Measurements from ENCODE around the gene C14orf93.
A peak's percentile ranks its signal among the peaks of the same experiment; 100 is the strongest.
"Not testable (repeated sequence)": the region's sequence is repeated elsewhere in the genome, so short reads cannot be mapped to it uniquely, and the experiment has no call there.

C14orf93 gene

DNA sequence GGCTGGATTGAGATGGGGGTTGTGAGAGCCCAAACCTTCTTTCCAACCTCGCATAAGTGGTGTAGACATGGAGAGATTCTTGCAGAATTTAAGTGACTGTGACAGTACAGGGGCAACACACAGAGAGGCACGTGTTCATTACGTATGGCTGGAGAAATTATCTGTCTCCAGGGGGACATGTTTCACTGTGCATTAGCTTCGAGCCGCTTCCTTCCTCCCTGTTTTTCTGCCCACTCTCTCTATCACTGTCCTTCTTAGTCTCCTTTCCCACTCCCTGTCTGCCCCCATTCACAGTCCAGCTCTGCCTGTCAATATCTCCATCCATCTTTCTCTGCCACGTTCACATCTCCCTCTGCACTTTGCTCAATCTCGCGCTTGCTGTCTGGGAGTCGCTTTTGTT, 11.5 kb upstream of the C14orf93 start:
- DNase-seq (ENCODE audit: low read depth in 2 of 2) = no peak

DNA sequence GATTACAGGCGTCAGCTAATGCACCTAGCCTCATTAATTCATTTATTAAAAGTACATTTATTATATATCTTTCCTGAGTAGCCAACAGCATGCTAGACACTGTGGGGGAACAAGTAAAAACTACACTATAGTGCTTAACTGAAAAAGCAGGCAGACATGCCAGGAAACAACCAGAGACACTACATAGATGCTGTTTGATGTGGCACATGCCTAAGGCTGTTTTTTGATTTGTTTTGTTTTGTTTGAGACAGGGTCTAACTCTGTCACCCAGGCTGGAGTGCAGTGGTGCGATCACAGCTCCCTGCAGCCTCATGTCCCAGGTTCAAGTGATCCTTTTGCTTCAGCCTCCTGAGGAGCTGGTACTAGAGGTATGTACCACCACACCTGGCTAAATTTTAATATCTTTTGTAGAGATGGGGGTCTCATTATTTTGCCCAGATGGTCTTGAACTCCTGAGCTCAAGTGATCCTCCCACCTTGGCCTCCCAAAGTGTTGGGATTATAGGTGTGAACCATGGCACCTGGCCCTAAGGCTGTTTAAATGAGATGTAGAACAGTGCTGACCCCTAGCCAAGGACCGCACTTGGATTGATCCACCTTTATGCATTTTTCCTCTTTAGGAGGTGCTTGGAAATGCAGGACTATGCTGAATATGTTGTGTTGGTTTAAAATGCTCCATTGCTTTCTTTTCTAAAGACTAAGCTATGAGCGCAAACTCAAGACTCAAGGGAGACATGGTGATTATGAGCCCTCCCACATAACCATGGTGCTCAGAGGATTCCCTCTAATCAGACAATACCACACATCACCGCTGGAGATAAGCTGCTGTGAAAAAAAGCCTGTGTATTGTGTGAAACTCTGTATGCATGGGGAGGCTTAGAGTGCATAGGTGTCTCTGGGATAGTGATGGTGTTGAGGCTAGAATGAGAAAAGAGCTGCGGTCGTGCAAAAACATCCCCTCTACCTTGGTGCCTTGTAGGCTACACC, 10.5 kb upstream of the C14orf93 start:
- no peak for DNase-seq (ENCODE audit: low read depth in 2 of 2)

DNA sequence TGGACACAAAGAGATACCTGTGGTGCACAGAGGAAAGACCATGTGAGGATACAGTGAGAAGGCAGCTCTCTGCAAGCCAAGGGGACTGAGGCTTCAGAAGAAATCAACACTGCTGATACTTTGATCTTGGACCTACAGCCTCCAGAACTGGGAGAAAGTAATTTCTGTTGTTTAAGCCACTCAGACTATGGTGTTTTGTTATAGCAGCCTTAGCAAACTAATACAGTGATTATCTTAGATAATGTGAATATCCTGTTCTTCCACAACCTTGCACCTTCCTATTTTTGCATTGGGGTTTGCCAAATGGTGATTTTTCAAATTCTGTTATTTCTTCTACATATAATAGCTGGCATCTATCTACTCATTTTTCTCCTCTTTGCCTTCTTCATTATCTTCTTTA, 8.2 kb upstream of the C14orf93 start:
- no peak for DNase-seq (ENCODE audit: low read depth in 2 of 2)

DNA sequence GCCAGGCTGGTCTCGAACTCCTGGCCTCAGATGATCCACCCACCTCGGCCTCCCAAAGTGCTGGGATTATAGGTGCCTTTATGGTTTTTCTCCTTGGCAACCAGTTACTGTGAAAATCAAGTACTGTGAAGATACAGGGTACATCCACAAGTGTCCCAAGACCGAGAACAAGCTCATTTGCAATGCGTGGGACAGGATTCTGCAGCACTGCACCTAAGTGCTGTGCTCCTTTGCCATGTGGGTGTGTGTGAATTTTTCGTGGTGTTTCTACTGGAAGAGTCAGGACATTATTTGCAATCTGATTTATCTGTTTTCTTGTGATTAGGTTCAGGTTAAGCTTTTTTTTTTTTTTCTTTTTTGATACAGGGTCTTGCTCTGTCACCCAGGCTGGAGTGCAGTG, 7.1 kb upstream of the C14orf93 start:
- no peak for DNase-seq (ENCODE audit: low read depth in 2 of 2)

DNA sequence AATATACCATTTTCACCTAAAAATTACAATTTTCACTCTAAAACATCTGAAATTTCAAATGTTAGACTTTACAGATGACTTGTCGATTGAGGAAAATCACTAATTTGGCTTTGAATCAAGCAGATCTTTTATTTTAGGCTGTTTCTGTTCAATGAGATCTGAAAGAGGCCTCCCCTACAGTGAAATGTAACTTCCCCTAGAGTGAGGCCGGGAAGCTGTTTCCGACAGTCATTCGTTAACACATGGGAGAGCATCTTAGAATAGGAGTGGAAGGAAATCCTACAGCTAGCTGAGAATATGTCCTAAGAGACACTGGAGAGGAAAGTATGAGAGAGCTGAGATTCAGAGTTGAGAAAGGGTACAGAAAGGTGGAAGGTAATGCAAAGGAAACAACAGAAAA, 5.7 kb upstream of the C14orf93 start:
- DNase-seq (ENCODE audit: low read depth in 2 of 2) = no peak

DNA sequence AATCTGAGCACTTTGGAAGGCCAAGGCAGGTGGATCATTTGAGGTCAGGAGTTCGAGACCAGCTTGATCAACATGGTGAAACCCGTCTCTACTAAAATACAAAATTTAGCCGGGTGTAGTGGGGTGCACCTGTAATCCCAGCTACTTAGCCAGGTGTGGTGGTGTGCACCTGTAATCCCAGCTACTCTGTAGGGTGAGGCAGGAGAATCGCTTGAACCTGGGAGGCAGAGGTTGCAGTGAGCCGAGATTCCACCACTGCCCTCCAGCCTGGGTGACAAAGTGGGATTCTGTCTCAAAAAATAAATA, 3.8 kb upstream of the C14orf93 start:
- not testable (repeated sequence) for DNase-seq (ENCODE audit: low read depth in 2 of 2)

DNA sequence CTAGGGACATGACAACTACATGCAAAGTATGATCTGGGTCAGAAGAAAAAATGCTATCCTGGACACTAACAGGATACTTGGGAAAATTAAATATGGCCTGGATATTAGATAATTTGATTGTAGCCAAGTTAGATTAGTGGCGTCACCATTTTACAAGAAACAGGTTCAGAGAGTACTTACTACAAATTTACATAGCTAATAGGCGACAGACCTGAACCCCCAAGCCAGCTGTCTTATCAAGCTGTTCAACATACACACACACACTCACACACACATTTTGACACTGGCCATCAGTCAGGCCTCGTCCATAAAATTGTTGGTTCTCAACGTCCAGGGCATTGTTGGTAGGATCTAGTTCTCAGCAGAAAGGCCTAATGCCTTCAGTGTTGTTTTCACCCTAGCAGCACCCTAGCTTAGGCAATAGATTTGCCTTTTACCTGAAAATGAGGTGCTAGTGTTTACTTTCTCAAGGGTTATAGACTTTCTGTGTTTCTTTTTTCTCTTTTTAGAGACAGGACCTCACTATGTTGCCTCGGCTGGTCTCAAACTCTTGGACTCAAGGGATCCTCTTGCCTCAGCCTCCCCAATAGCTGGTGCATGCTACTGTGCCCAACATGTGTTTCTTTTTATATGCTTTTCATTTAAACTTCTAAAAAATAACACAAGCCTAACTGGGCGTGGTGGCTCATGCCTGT, 3.3 kb upstream of the C14orf93 start:
- no peak for DNase-seq (ENCODE audit: low read depth in 2 of 2)

DNA sequence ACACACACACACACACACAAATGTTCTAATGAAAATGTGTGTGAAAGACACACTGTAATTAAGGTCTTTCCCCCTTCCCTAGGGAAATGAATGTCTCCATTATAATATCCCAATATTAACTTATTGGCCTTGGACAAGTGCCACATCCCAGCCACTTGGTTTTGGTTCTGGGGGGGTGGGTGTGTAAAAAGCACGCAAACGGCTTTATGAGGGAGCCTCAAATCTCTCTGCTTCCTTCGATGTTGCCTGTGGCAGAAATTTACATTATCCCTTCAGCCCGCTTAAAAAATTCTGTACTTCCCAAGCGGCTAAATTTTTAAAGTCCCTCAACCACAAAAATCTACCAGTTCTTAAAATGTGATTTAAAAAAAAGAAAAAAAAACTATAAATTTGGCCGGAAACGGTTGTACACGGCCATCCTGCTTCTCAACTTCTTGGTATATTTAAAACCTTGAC, 432 bp downstream of the C14orf93 start:
- DNase-seq (ENCODE audit: low read depth in 2 of 2) = no peak

DNA sequence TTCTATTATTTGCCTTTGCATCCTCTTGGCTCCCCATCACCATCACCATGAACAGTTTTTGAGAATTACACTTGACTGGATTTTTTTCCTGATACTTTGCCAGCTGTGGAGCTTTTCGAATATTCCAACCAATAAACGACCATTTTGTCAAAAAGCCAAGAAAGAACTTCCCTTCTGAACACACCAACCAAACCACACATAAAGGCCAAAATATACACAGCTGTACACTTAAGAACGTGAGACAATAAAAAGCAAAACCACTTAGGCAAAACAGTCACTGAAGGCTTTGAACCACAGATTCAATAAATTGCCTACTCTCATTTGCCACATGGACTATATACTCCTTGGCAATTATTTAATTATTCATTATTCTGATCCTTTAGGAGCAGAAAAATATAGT, 1.1 kb downstream of the C14orf93 start:
- no peak for DNase-seq (ENCODE audit: low read depth in 2 of 2)

DNA sequence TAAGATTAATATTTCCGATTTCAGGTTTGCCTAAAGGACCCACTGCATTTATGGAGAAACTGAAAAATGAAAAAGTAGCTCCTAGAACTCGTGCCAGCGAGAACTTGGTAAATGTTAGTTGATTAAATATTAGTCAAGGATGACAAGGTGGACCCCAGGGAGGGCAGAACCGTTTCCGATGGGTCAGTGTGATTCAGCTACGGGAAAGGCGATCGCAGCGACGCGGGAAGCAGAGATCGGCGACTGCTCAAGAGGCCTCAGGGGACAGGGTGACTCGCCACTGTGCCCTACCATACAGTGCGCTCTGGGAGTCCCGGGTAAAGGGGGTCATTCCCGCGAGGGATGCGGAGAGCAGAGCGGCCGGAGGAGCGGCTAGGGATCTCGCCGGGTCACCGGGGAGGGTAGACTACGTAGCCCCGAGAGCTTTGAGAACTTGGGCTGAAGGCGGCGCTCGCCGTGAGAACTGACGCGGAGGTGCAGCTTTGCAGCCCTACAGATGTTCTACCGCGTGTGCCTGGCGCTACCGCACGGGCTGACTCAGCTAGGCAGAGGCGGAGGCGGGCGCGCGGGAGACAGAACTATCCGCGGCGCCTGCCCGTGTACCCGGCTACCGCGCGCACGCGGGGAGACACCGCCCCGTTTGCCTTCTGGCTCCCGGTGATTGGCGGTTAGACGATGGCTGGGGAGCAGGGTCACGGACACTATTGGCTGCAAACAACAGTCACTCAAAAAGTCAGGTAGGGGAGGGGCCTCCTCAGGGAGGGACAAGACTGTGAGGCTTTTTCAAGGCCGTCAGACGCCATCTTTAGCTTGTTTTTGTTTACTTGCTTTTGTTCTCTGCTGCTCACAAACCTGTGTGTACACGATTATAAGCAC, 3.2 kb downstream of the C14orf93 start:
- DNase-seq (ENCODE audit: low read depth in 2 of 2) = peak; percentile 95 to 96

DNA sequence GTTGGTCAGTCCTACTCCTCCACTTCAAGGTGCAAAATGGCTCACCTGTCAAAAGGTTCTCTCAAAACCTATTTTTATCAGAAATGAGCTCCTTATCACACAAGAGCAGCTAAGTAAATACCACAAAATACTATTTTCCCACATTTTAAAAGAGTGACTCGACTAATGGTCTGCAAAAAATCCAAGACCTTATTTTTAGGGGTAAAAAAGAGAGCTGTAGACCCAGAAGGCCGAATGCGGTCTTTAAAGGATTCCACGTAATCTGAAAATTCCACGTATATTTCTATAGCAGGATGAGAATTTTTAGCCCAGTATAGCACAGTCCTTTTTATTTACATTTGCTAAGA, 3.8 kb downstream of the C14orf93 start:
- no peak for DNase-seq (ENCODE audit: low read depth in 2 of 2)

DNA sequence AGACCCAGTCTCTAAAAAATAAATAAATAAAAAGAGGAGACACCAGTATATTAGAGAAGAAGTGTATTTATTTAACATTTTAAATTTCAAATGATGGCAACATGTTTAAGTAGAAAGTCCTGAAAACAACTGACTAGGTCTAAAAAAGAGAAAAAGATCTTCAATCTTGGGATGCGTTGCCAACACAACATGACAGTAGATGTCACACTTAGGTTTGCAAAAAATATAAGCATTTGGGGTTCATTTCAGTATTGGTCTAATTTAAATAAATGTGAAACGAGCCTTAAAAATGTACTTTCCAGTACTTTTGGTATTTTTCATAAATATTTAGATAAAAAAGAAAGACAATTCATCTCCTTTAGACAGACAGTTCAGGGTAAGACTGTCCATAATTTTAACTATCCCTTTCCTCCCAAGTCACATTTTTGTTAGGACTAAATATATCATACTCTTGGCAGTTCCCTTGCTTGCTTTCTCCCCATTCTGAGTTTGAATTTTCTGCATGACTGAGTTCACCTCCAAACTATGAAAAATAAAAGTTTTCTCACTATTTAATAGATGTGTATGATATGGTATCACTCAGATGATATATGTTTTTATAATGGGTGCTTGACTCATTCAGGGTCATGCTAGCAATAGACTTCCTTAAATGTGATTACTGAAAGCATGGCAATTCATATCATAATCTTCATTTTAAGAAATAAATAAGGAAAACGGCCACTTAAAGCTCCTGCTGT, 4.3 kb downstream of the C14orf93 start:
- DNase-seq (ENCODE audit: low read depth in 2 of 2) = no peak

DNA sequence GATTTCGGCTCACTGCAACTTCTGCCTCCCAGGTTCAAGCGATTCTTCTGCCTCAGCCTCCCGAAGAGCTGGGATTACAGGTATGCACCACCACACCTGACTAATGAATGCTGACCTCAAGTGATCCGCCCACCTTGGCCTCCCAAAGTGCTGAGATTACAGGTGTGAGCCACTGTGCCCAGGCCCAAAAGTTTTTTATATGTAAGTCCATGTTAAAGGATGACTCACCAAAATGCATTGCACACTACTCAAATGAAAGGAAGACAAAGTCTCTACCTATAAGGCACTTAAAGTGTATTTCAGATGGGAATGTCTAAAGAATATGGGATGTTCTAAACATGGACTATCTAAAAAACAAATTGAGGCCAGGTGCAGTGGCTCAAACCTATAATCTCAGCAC, 5.7 kb downstream of the C14orf93 start:
- not testable (repeated sequence) for DNase-seq (ENCODE audit: low read depth in 2 of 2)

DNA sequence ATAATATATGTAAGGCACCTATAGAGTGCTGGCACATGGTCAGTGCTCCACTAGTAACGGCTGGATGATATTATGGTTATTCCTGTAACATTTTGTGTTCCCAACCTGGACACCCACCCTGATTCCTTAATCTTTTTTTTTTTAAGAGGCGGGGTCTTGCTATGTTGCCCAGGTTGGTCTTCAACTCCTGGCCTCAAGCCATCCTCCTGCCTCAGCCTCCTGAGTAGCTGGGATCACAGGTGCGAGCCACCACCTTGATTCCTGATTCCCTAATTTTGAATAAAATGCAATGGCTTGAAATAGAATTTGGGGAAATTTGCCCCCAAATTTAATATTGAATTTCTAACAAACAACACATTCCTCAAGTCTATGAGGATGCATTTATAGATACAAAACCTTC, 7.4 kb downstream of the C14orf93 start:
- no peak for DNase-seq (ENCODE audit: low read depth in 2 of 2)

DNA sequence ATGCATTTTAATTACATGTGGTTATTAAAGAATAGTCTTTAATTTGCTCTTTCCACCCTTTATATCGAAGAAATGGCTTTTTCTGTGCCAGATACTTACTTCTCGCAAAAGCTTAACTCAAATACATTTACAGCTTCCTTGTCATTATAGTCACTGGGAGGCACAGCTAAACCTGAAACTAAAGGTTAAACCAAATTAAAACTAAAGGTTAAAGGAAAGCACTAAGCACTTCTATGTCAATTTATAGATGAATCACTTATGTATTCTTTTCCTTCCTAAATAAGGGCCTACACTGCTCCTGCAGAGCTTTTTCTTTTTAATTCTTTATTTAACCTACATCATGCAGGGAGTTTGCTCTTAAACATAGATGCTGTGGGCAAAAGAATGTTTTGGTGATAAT, 9.1 kb downstream of the C14orf93 start:
- no peak for DNase-seq (ENCODE audit: low read depth in 2 of 2)

DNA sequence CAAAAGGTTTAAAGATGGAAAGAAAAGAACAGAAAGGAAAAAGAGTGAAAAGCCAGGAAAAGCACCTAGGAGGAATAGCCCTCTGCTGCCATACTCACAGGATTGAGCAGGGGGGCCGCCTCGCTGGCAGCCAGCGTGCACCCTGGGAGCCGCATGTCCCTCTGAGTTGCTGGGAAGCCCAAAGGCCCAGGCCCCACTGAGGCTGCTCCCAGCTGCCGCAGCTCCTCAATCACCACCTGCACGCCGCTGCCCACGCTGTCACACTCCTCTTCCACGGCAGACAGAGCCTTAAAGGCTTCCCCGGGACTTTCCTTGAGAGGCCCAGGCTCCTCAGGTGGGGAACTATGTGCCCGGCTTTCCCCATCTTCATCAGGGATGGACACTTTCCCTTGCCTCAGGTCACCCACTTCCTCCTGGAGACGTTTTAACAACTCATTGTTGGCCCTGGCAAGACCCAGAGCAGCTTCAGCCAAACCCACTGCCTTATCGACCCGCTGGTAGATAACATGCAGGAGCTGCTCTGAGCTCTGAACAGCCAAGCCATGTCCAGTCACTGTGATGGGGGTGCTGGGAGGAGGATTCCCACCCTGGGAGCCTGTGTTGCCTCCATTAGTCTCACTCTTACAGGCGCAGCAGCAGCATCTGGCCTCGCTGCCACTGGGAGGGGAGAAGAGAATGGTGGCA, 11.5 kb downstream of the C14orf93 start:
- DNase-seq (ENCODE audit: low read depth in 2 of 2) = no peak

DNA sequence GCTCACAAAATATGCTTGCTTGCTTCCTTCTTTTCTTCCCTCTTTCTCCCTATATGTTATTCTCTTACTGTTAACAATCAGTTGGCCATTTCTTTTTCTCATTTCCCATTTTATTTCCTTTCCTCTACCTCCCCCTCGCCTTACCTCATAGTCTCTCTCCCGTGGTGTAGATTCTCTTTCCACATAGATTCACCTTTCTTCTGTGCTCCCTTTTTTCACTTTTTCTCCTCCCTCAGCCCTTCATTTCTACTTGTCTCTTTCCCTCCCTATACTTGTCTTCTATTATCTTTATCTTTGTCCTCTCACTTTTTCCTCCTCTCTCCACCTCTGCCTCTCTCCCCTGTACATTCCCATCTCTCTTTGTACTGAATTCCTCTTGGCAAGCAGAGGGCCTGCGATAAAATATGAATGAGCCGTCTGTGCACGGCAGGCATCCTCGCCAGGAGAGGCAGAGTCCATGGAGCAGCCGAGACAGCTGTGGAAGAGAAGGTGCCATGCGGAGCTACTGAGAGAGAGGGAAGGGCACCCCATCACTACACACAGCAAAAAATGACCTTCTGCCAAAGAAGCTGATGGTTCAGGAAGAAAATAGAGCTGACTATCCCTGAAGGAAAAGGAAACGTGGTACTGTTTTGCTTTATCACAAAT, 12.1 kb downstream of the C14orf93 start:
- DNase-seq (ENCODE audit: low read depth in 2 of 2) = no peak

DNA sequence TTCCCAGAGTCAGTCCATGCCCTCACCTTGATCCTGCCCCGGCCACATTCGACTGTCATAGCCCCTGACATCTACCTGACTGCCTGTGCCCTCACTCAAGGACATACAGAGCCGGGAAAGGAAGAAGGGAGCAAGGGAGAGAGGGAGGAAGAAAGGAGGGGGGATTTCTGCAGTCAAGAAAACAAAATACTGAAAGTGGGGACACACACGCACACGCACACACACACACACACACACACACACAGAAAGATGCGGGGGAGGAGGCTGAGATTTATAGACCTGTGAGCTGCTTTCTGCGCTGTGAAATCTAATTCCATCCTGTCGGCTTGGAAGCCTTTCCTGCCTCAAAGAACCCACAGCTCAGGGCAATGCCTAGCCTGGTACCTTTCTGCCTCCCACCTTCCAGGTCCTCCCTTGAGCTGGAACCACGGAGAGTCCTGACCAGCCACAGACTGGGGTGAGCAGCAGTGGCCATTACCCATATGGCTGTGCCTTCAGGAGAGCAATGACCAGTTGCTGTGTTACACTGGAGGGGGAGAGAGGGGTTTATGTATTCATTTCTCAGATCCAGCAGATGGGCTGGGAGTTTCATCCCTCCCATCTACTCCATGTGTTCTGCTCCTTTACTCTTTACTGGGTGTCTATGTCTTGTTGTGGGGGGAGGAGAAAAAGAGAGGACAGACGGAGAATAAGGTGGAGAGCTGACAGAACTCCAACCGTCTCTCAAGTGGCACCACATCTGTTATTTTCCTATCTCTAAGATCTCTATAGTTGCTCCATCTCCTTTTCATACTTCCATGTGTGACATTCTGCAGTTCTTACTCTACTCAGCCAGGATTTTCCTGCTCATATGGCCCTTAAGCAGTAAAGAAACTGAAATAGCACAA, 12.9 kb downstream of the C14orf93 start:
- no peak for DNase-seq (ENCODE audit: low read depth in 2 of 2)

DNA sequence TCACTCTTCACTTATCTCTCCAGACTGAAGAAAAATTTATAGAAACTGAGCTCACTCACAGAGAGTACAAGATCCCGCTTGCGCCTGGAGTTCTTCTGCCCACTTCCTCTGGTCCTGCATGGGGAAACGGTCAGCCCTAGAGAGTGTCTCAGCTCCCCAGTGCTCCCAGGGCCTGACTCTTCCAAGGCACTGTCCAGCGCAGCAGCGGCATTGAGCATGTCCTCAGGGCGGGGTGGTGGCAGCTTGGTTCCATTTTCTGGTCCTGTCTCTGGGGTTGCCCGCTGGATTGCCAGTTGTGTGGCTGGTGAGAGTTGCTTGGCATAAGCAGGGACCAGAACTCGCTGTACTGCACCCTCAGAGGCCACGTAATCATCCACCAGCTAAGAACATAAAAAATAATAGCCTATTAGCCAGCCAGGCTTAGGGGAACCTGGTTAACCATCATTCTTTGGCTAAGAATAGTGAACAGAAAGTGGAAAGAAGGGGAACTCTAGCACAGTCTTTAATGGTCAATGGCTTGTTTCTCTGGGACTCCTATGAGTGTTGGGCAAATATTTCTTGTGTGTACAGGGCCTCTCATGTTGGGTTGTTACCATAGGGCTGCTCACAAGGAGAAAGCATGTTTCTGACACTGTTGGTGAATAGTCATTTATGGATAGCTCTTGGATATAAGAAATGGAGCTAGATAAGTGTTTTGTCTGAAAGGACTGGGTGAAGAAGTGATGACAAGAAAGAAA, 13.9 kb downstream of the C14orf93 start:
- no peak for DNase-seq (ENCODE audit: low read depth in 2 of 2)

All from stimulated activated CD8-positive, alpha-beta memory T cell treated with anti-CD3 and anti-CD28 coated beads, Interleukin-7, amount 100 ng/mL, for 4 hours (primary cell).